Lower leg skin (tissue), 3 donors: ENCODE measurements around the gene AHRR.

Source experiments
- CTCF ChIP-seq, 3 donors: fragments of 450-650 bp; IDR thresholded peaks; one replicate each; pipeline ENCODE4 v1.5.1; 2016; ENCODE audit warnings: antibody characterized with exemption in 3 of 3, mild to moderate bottlenecking in 3 of 3, moderate library complexity in 2 of 3
- POLR2A ChIP-seq, 2 donors: fragments of 450-650 bp; IDR thresholded peaks; one replicate each; pipeline ENCODE4 v1.6.1; 2016 to 2017; ENCODE audit warnings: antibody characterized with exemption in 2 of 2, mild to moderate bottlenecking in 1 of 2, moderate library complexity in 1 of 2

GRCh38 chr5:359301-359897 lies 37.9 kb downstream of the AHRR start:
- TF ChIP-seq CTCF (IDR thresholded peaks at IDR 0.05) (no peak), POLR2A (IDR thresholded peaks at IDR 0.05) (no peak)
